GM12891 (cell line): Measurements from ENCODE around the gene SMTN.

Experiments
- POLR2A ChIP-seq: IDR thresholded peaks from 2 replicates; pipeline ENCODE4 v1.6.1; 2011; ENCODE audit warnings: low read depth, low read length, control low read depth
- POLR2AphosphoS5 ChIP-seq: IDR thresholded peaks from 2 replicates; pipeline ENCODE4 v1.6.1; 2011; ENCODE audit warnings: low read depth, low read length, control low read depth
- SPI1 ChIP-seq: IDR thresholded peaks from 2 replicates; pipeline ENCODE4 v1.6.1; 2011; ENCODE audit warnings: low read depth, low read length, control low read depth
- TAF1 ChIP-seq: IDR thresholded peaks from 2 replicates; pipeline ENCODE4 v1.6.1; 2011; ENCODE audit warnings: low read depth, low read length, control low read depth

GRCh38 chr22:31085493-31085824 is 4.3 kb downstream of the SMTN start:
- TF ChIP-seq POLR2AphosphoS5 (no peak), POLR2A (no peak), TAF1 (no peak), SPI1 (no peak)
